ENCODE measurements around the gene CDH23.

CDH23 gene

GRCh38 chr10:71492872-71493271, 96.2 kb downstream of the CDH23 start:
- intact Hi-C loops (cut with DNase I; ENCODE audit: low total_unique reads) = no loop called here

GRCh38 chr10:71493741-71494140, 97.0 kb downstream of the CDH23 start:
- intact Hi-C loops (cut with DNase I; ENCODE audit: low total_unique reads) = no loop called here
- no peak overlapping the region for H3K27ac ChIP-seq
- peaks cover 0 to 5% of the 10 kb centered on the region in 2 donors for H3K27me3 ChIP-seq
- H3K4me1 ChIP-seq = no peaks in the 10 kb centered on the region
- peaks cover 6 to 11% (median 6%) of the 10 kb centered on the region in 3 donors for H3K9me3 ChIP-seq
- H3K36me3 ChIP-seq = no peaks in the 10 kb centered on the region
- no peak overlapping the region for H3K4me3 ChIP-seq
- TF ChIP-seq CTCF (IDR thresholded peaks at IDR 0.05) = no peak
- DNase-seq = no peak

More at GRCh38 chr10:71492872-71493271, 96.2 kb downstream of the CDH23 start:
- no peak overlapping the region for H3K27ac ChIP-seq
- no peak for TF ChIP-seq CTCF (IDR thresholded peaks at IDR 0.05)
- peaks cover 6 to 18% (median 6%) of the 10 kb centered on the region in 3 donors for H3K9me3 ChIP-seq
- no peaks in the 10 kb centered on the region for H3K4me1 ChIP-seq
- DNase-seq = no peak
- no peak overlapping the region for H3K4me3 ChIP-seq
- H3K27me3 ChIP-seq = no peaks in the 10 kb centered on the region
- no peaks in the 10 kb centered on the region for H3K36me3 ChIP-seq

- Histone ChIP-seq H3K27ac (no peak overlapping the region), H3K9me3 (peaks cover 0 to 4% (median under 1%) of the 10 kb centered on the region in 3 donors), H3K4me1 (no peaks in the 10 kb centered on the region), H3K27me3 (peaks cover 0 to 8% of the 10 kb centered on the region in 2 donors), H3K4me3 (no peak overlapping the region), H3K36me3 (no peaks in the 10 kb centered on the region)
- no peak for TF ChIP-seq CTCF (IDR thresholded peaks at IDR 0.05)
- intact Hi-C loops (cut with DNase I; ENCODE audit: low total_unique reads) = no loop called here
- no peak for DNase-seq
Measured at GRCh38 chr10:71494476-71494875, 97.8 kb downstream of the CDH23 start.

- Histone ChIP-seq H3K4me3 (no peak overlapping the region), H3K9me3 (no peaks in the 10 kb centered on the region), H3K4me1 (no peaks in the 10 kb centered on the region), H3K36me3 (no peaks in the 10 kb centered on the region), H3K27ac (no peak overlapping the region), H3K27me3 (peaks cover 0 to 9% of the 10 kb centered on the region in 2 donors)
- DNase-seq = no peak
- no peak for TF ChIP-seq CTCF (IDR thresholded peaks at IDR 0.05)
- intact Hi-C loops (cut with DNase I; ENCODE audit: low total_unique reads) = no loop called here
Measured at GRCh38 chr10:71494980-71495381, 98.3 kb downstream of the CDH23 start.

- Histone ChIP-seq H3K4me3 (no peak overlapping the region), H3K27ac (no peak overlapping the region), H3K27me3 (peaks cover 0 to 11% of the 10 kb centered on the region in 2 donors), H3K4me1 (no peaks in the 10 kb centered on the region), H3K36me3 (no peaks in the 10 kb centered on the region), H3K9me3 (no peaks in the 10 kb centered on the region)
- intact Hi-C loops (cut with DNase I; ENCODE audit: low total_unique reads) = no loop called here
- DNase-seq = no peak
- TF ChIP-seq CTCF (IDR thresholded peaks at IDR 0.05) = no peak
Measured at GRCh38 chr10:71496927-71497762, 100.4 kb downstream of the CDH23 start.
